HUES6 (cell line): ENCODE results near the gene GRB7.

ENCODE experiments used
- H3K27ac ChIP-seq: 2 replicates; pipeline ENCODE4 v1.7.0; 2013; ENCODE audit warnings: low read depth, mild to moderate bottlenecking, low read length, inconsistent platforms
- H3K27me3 ChIP-seq: 2 replicates; pipeline ENCODE4 v1.6.1; 2013; ENCODE audit warnings: low read length; ENCODE audit not compliant: control insufficient read depth, insufficient read depth
- H3K36me3 ChIP-seq: 2 replicates; pipeline ENCODE4 v1.6.1; 2013; ENCODE audit warnings: low read length; ENCODE audit not compliant: control insufficient read depth, insufficient read depth
- H3K4me1 ChIP-seq: 2 replicates; pipeline ENCODE4 v1.6.1; 2013; ENCODE audit warnings: low read length; ENCODE audit not compliant: control insufficient read depth, insufficient read depth
- H3K4me3 ChIP-seq: 2 replicates; pipeline ENCODE4 v1.5.1; 2013; ENCODE audit warnings: low read depth, low read length
- H3K9ac ChIP-seq: one replicate; pipeline ENCODE4 v1.6.1; 2013; ENCODE audit warnings: mild to moderate bottlenecking, low read length
- H3K9me3 ChIP-seq: 2 replicates; pipeline ENCODE4 v1.6.1; 2013; ENCODE audit warnings: low read depth, low read length; ENCODE audit not compliant: control insufficient read depth, insufficient read depth

GRB7 gene

GRCh38 chr17:39793301-39793872, 55.6 kb downstream of the GRB7 start:
- Histone ChIP-seq H3K4me1 (no peaks in the 10 kb centered on the region), H3K27ac (no peak overlapping the region), H3K4me3 (no peak overlapping the region), H3K9me3 (no peaks in the 10 kb centered on the region), H3K27me3 (no peaks in the 10 kb centered on the region), H3K36me3 (no peaks in the 10 kb centered on the region), H3K9ac (no peak overlapping the region)

GRCh38 chr17:39794249-39794970, 56.7 kb downstream of the GRB7 start:
- no peak overlapping the region for H3K9ac ChIP-seq
- H3K27ac ChIP-seq = no peak overlapping the region
- H3K4me1 ChIP-seq = peaks cover 3% of the 10 kb centered on the region; the same call in 1 of the 2 replicates
- H3K27me3 ChIP-seq = no peaks in the 10 kb centered on the region
- no peaks in the 10 kb centered on the region for H3K9me3 ChIP-seq
- no peak overlapping the region for H3K4me3 ChIP-seq
- H3K36me3 ChIP-seq = no peaks in the 10 kb centered on the region
